PC-9 (cell line): ENCODE results near the gene FAM171A2.

Experiments used
- CTCF ChIP-seq: fragments of 200-600 bp; sonication (generic); conservative IDR thresholded peaks from 2 replicates; pipeline ENCODE4 v1.6.1; 2017; ENCODE audit warnings: mixed run types, antibody characterized with exemption, mild to moderate bottlenecking, moderate library complexity
- EZH2 ChIP-seq: fragments of 200-600 bp; sonication (generic); IDR thresholded peaks from 2 replicates; pipeline ENCODE4 v1.8.0; 2017; ENCODE audit warnings: antibody characterized with exemption, low read depth

GRCh38 chr17:44375196-44376017, 11.8 kb upstream of the FAM171A2 start:
- TF ChIP-seq CTCF (no peak), EZH2 (no peak)
